Measurements from ENCODE around the gene FEZF2. TPM values are rescaled to one million over a fixed set of nuclear protein-coding genes. Genes with fewer than 3 reads are reported as not detected.

FEZF2 gene
- total RNA-seq, 1 experiment from 2014 or later = not detected

GRCh38 chr3:62375655-62376453, 2.5 kb upstream of the FEZF2 start:
- no peaks in the 10 kb centered on the region for H3K4me1 Mint-ChIP-seq (ENCODE audit: low read depth, unreplicated experiment)
- BruUV-seq (replicated peaks) = no TSS peak
- H3K4me1 ChIP-seq = no peaks in the 10 kb centered on the region
- ChIA-PET CTCF (no interaction called here), POLR2A (no interaction called here)
- no peak overlapping the region for H3K27ac Mint-ChIP-seq (ENCODE audit: unreplicated experiment)
- TF ChIP-seq CTCF (IDR thresholded peaks at IDR 0.05; ENCODE audit: insufficient read depth in 1 of 2, low read depth in 1 of 2, low read length in 1 of 2, severe bottlenecking in 1 of 2, unreplicated experiment in 1 of 2) = no peak
- no peaks in the 10 kb centered on the region for H3K9me3 ChIP-seq
- peaks cover 27% of the 10 kb centered on the region for H3K27me3 Mint-ChIP-seq (ENCODE audit: insufficient read depth, unreplicated experiment)
- DNase-seq = no peak
- H3K36me3 Mint-ChIP-seq (ENCODE audit: insufficient read depth, unreplicated experiment) = no peaks in the 10 kb centered on the region
- intact Hi-C loops (cut with micrococcal nuclease; ENCODE audit: unreplicated experiment) = no loop called here
- H3K36me3 ChIP-seq (ENCODE audit: control insufficient read depth, insufficient read depth, low read length) = no peaks in the 10 kb centered on the region
- H3K4me3 ChIP-seq (ENCODE audit: low read depth, low read length) = no peak overlapping the region
- peaks cover 3% of the 10 kb centered on the region for H3K27me3 ChIP-seq (replicated peaks; ENCODE audit: control insufficient read depth, insufficient read depth, low read length)
- H3K4me3 Mint-ChIP-seq (ENCODE audit: unreplicated experiment) = no peak overlapping the region
- no peaks in the 10 kb centered on the region for H3K9me3 Mint-ChIP-seq (ENCODE audit: unreplicated experiment)

DNA sequence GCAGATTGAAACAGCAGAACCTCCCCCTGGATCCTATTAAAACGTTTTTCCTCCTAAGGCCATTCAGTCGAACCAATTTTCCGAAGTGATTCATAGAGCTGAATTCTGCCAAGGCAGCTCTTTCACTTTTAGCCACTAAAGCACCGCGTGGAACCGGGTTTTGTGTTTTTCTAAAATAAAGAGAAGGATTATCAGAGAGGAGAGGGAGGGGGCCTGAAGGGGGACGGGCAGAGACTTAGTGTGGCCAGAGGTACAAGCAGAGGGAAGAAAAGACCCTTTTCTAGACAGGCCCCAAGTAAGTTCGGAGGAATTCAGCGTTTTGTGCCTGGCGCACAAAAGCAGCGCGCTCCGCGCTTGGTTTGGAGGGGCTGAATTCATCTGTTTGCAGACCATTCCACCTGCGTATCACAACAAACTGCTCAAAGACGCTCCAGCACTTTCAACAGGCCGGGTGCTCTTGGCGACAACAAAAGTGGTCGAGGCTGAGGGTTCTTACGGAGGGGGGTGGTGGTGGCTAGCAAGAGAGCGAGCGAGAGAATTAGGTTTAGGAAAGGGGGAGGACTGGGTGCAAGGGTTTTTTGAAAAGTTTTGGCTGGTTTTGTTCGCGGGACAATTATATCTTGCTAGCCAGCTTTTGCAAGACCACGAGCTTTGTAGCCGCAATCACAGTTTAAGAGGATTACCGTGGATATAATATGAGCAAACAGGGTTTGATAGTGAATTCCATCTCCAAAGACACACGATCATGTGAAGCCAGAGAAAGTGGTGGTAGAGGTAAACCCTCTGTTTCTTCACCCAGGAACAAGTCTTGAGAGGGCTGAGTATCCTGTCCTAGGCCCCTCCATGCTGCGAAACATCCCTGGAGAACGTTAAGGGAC, 1.2 kb upstream of the FEZF2 start:
- Histone ChIP-seq H3K27me3 (replicated peaks; ENCODE audit: control insufficient read depth, insufficient read depth, low read length) (peaks cover 3% of the 10 kb centered on the region), H3K9me3 (no peaks in the 10 kb centered on the region), H3K4me3 (ENCODE audit: low read depth, low read length) (no peak overlapping the region), H3K4me1 (no peaks in the 10 kb centered on the region), H3K36me3 (ENCODE audit: control insufficient read depth, insufficient read depth, low read length) (no peaks in the 10 kb centered on the region)
- H3K4me3 Mint-ChIP-seq (ENCODE audit: unreplicated experiment) = no peak overlapping the region
- intact Hi-C loops (cut with micrococcal nuclease; ENCODE audit: unreplicated experiment) = no loop called here
- no peaks in the 10 kb centered on the region for H3K36me3 Mint-ChIP-seq (ENCODE audit: insufficient read depth, unreplicated experiment)
- H3K9me3 Mint-ChIP-seq (ENCODE audit: unreplicated experiment) = no peaks in the 10 kb centered on the region
- no TSS peak for BruUV-seq (replicated peaks)
- no peaks in the 10 kb centered on the region for H3K4me1 Mint-ChIP-seq (ENCODE audit: low read depth, unreplicated experiment)
- no peak for DNase-seq
- no peak for TF ChIP-seq CTCF (IDR thresholded peaks at IDR 0.05; ENCODE audit: insufficient read depth in 1 of 2, low read depth in 1 of 2, low read length in 1 of 2, severe bottlenecking in 1 of 2, unreplicated experiment in 1 of 2)
- CTCF ChIA-PET = no interaction called here
- POLR2A ChIA-PET = no interaction called here
- peaks cover 18% of the 10 kb centered on the region for H3K27me3 Mint-ChIP-seq (ENCODE audit: insufficient read depth, unreplicated experiment)
- no peak overlapping the region for H3K27ac Mint-ChIP-seq (ENCODE audit: unreplicated experiment)

DNA sequence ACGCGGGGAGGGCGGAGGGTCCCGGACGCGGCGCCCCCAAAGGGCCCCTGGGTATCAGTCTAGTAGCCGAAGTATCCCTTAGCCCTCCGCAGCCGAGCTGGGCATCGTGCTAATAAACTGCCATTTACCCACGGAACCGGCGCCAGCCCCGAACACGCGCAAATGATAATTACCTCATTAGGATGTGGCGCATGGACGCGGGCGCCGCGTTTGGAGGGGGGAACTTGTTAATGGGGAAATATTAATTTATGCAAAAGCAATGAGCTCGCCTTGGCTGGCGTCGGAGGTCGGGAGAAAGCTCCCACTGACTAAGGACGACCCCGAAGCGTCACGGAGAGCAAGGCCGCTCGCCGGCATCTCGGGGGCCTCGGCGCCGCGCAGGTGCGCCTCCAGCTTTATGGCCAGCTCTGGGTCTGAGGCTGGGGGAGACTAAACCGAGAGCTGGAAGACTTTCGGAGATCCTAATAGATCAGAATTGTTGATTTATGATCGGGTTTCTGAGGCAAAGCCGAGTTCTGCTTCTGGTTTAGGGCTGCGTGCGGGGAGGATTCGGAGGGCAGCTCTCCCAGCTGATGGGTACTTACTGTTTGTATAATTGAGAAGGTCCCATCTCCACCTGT, 474 bp upstream of the FEZF2 start:
- H3K4me3 Mint-ChIP-seq (ENCODE audit: unreplicated experiment) = no peak overlapping the region
- Histone ChIP-seq H3K9me3 (no peaks in the 10 kb centered on the region), H3K4me3 (ENCODE audit: low read depth, low read length) (no peak overlapping the region), H3K36me3 (ENCODE audit: control insufficient read depth, insufficient read depth, low read length) (no peaks in the 10 kb centered on the region), H3K27me3 (replicated peaks; ENCODE audit: control insufficient read depth, insufficient read depth, low read length) (no peaks in the 10 kb centered on the region; the same call in 1 of the 2 replicates), H3K4me1 (no peaks in the 10 kb centered on the region)
- H3K36me3 Mint-ChIP-seq (ENCODE audit: insufficient read depth, unreplicated experiment) = no peaks in the 10 kb centered on the region
- H3K4me1 Mint-ChIP-seq (ENCODE audit: low read depth, unreplicated experiment) = no peaks in the 10 kb centered on the region
- no peak for DNase-seq
- H3K27me3 Mint-ChIP-seq (ENCODE audit: insufficient read depth, unreplicated experiment) = peaks cover 18% of the 10 kb centered on the region
- ChIA-PET CTCF (no interaction called here), POLR2A (no interaction called here)
- intact Hi-C loops (cut with micrococcal nuclease; ENCODE audit: unreplicated experiment) = no loop called here
- no TSS peak for BruUV-seq (replicated peaks)
- no peak for TF ChIP-seq CTCF (IDR thresholded peaks at IDR 0.05; ENCODE audit: insufficient read depth in 1 of 2, low read depth in 1 of 2, low read length in 1 of 2, severe bottlenecking in 1 of 2, unreplicated experiment in 1 of 2)
- no peaks in the 10 kb centered on the region for H3K9me3 Mint-ChIP-seq (ENCODE audit: unreplicated experiment)
- no peak overlapping the region for H3K27ac Mint-ChIP-seq (ENCODE audit: unreplicated experiment)

All from Caco-2 (cell line).